NCI-H345 (cell line): ENCODE results near the gene ITPRIPL2.

Experiments
- DNase-seq: peaks from one replicate; lab custom pipeline; 2025; lab: John Stamatoyannopoulos, UW

The ITPRIPL2 gene

GRCh38 chr16:19113577-19114358 lies at the start of gene ITPRIPL2:
Gene ITPRIPL2 (plus strand): TSS chr16:19113964. CDS start chr16:19114462, 498 bp downstream.
- no peak for DNase-seq

GRCh38 chr16:19066988-19067348 lies 46.8 kb upstream of the ITPRIPL2 start:
- DNase-seq, result no peak

- peak; percentile 99 for DNase-seq
Observed at GRCh38 chr16:19067349-19068236, 46.2 kb upstream of the ITPRIPL2 start, which contains the start of gene COQ7. Gene COQ7 (plus strand): TSS chr16:19067614. CDS start chr16:19067665, 51 bp downstream.

GRCh38 chr16:19068237-19068815 lies 45.4 kb upstream of the ITPRIPL2 start:
- DNase-seq, result no peak

- peak; percentile 21 for DNase-seq
Observed at GRCh38 chr16:19071811-19072777, 41.7 kb upstream of the ITPRIPL2 start.

GRCh38 chr16:19073344-19073743 lies 40.4 kb upstream of the ITPRIPL2 start:
- no peak for DNase-seq

- DNase-seq, result no peak
Observed at GRCh38 chr16:19073863-19074262, 39.9 kb upstream of the ITPRIPL2 start.

- DNase-seq, result no peak
Observed at GRCh38 chr16:19075511-19075910, 38.3 kb upstream of the ITPRIPL2 start.

- no peak for DNase-seq
Observed at GRCh38 chr16:19077879-19078278, 35.9 kb upstream of the ITPRIPL2 start.

- no peak for DNase-seq
Observed at GRCh38 chr16:19083670-19084069, 30.1 kb upstream of the ITPRIPL2 start.

GRCh38 chr16:19084139-19084538 lies 29.6 kb upstream of the ITPRIPL2 start:
- DNase-seq, result no peak

GRCh38 chr16:19084879-19085278 lies 28.9 kb upstream of the ITPRIPL2 start:
- DNase-seq, result no peak

- no peak for DNase-seq
Observed at GRCh38 chr16:19085679-19086200, 28.0 kb upstream of the ITPRIPL2 start.

- DNase-seq, result peak; percentile 86
Observed at GRCh38 chr16:19086322-19087199, 27.2 kb upstream of the ITPRIPL2 start.

- DNase-seq, result no peak
Observed at GRCh38 chr16:19088341-19088916, 25.3 kb upstream of the ITPRIPL2 start.

- DNase-seq, result no peak
Observed at GRCh38 chr16:19089410-19089955, 24.3 kb upstream of the ITPRIPL2 start.

GRCh38 chr16:19090916-19091315 lies 22.8 kb upstream of the ITPRIPL2 start:
- no peak for DNase-seq

GRCh38 chr16:19092653-19093410 lies 20.9 kb upstream of the ITPRIPL2 start:
- no peak for DNase-seq
